HCT116 (cell line): ENCODE results near the gene FAM89B. TPM values are rescaled to one million over a fixed set of nuclear protein-coding genes. Genes with fewer than 3 reads are reported as not detected.

ENCODE experiments used
- ATAC-seq: fragments of 200-7000 bp; cut with Tn5 transposase; 2 replicates; pipeline ENCODE4 v1.9.1; 2020; ENCODE audit warnings: mild to moderate bottlenecking, moderate library complexity
- BruUV-seq: library from RNA; stranded (reverse); fragments of 400-500 nt; replicated peaks from 2 replicates; lab custom pipeline; 2021; lab: Mats Ljungman, UMichigan
- CTCF ChIA-PET: fragments of 300-600 bp; sonication (Branson Sonifier 250); formaldehyde crosslinking; loops from one replicate; lab custom pipeline; 2021; ENCODE audit warnings: antibody characterized with exemption; lab: Charles Lee
- POLR2A ChIA-PET: fragments of 300-600, 350-600 bp; sonication (Branson Sonifier 250); formaldehyde crosslinking; loops from one replicate; lab custom pipeline; 2021; ENCODE audit warnings: antibody characterized with exemption; lab: Charles Lee
- RAD21 ChIA-PET, 2 experiments: fragments of 300-600 bp; sonication (Branson Sonifier 250); formaldehyde crosslinking; loops; one replicate each; lab custom pipeline; 2023; ENCODE audit warnings: low total read pairs in 2 of 2; ENCODE audit not compliant: uncharacterized antibody in 2 of 2, unreplicated experiment in 2 of 2, low non-redundant PET in 1 of 2; lab: Charles Lee
- DNase-seq: peaks from one replicate; pipeline ENCODE4 v3.0.0-alpha.2; 2010; ENCODE audit warnings: low read depth, low spot score
- H2AFZ ChIP-seq: fragments of 200-600 bp; shearing (Covaris generic), sonication (generic); 2 replicates; pipeline ENCODE4 v1.6.1; 2017; ENCODE audit warnings: low read depth, mixed run types, mixed read lengths, antibody characterized with exemption, low read length; ENCODE audit not compliant: poor library complexity, severe bottlenecking
- H3K27ac ChIP-seq: 2 replicates; pipeline ENCODE4 v1.5.1; 2012; ENCODE audit warnings: low read depth, low read length
- H3K27me3 ChIP-seq: fragments of 200-600 bp; sonication (generic); 2 replicates; pipeline ENCODE4 v1.6.1; 2016; ENCODE audit warnings: mixed run types, low read length, mixed read lengths; ENCODE audit not compliant: insufficient read depth
- H3K36me3 ChIP-seq, 2 experiments: fragments of 200-500 bp in 1 of 2; fragments of 200-600 bp in 1 of 2; sonication (Bioruptor generic) in 1 of 2; sonication (generic) in 1 of 2; 2 replicates each; pipeline versions ENCODE4 v1.5.1 to v1.6.1; 2014 to 2016; ENCODE audit warnings: low read length in 2 of 2, inconsistent platforms in 1 of 2, mixed read lengths in 1 of 2, mixed run types in 1 of 2; ENCODE audit not compliant: insufficient read depth in 2 of 2, control insufficient read depth in 1 of 2
- H3K4me1 ChIP-seq, 2 experiments: fragments of 200-600 bp in 1 of 2; sonication (generic) in 1 of 2; 2 replicates each; pipeline versions ENCODE4 v1.5.1 to v1.6.1; 2012 to 2017; ENCODE audit warnings: low read length in 2 of 2, inconsistent platforms in 1 of 2, mild to moderate bottlenecking in 1 of 2, mixed read lengths in 1 of 2, mixed run types in 1 of 2, moderate library complexity in 1 of 2; ENCODE audit not compliant: insufficient read depth in 2 of 2, control insufficient read depth in 1 of 2
- H3K4me2 ChIP-seq: fragments of 200-600 bp; sonication (generic); 2 replicates; pipeline ENCODE4 v1.6.1; 2017; ENCODE audit warnings: mixed run types, low read length, mixed read lengths
- H3K4me3 ChIP-seq, 2 experiments: fragments of 200-600 bp in 1 of 2; sonication (generic) in 1 of 2; replicated peaks in 1 of 2; 2 replicates each; pipeline ENCODE4 v1.5.1; 2011 to 2016; ENCODE audit warnings: low read length in 2 of 2, control low read depth in 1 of 2, low read depth in 1 of 2, mild to moderate bottlenecking in 1 of 2, mixed read lengths in 1 of 2, mixed run types in 1 of 2
- H3K79me2 ChIP-seq: fragments of 200-600 bp; sonication (generic); 2 replicates; pipeline ENCODE4 v1.6.1; 2017; ENCODE audit warnings: mild to moderate bottlenecking, mixed run types, low read length, moderate library complexity, mixed read lengths; ENCODE audit not compliant: insufficient read depth
- H3K9ac ChIP-seq: fragments of 200-600 bp; sonication (generic); 2 replicates; pipeline ENCODE4 v1.6.1; 2016; ENCODE audit warnings: low read length, mixed read lengths
- H3K9me2 ChIP-seq: fragments of 200-600 bp; sonication (generic), shearing (Covaris generic); 2 replicates; pipeline ENCODE4 v1.6.1; 2017; ENCODE audit warnings: mixed run types, mild to moderate bottlenecking, moderate library complexity; ENCODE audit not compliant: insufficient read depth
- H3K9me3 ChIP-seq, 2 experiments: fragments of 200-500 bp in 1 of 2; fragments of 200-600 bp in 1 of 2; sonication (Bioruptor generic) in 1 of 2; sonication (generic) in 1 of 2; 2 replicates each; pipeline ENCODE4 v1.6.1; 2014 to 2017; ENCODE audit warnings: low read length in 2 of 2, mixed read lengths in 2 of 2, inconsistent platforms in 1 of 2, low read depth in 1 of 2, mild to moderate bottlenecking in 1 of 2, mixed run types in 1 of 2, moderate library complexity in 1 of 2; ENCODE audit not compliant: control insufficient read depth in 1 of 2, insufficient read depth in 1 of 2
- H4K20me1 ChIP-seq: fragments of 200-600 bp; sonication (generic), shearing (Covaris generic); 2 replicates; pipeline ENCODE4 v1.6.1; 2017; ENCODE audit warnings: mixed run types, mild to moderate bottlenecking, moderate library complexity; ENCODE audit not compliant: insufficient read depth
- POLR2AphosphoS5 ChIP-seq: IDR thresholded peaks from 2 replicates; pipeline ENCODE4 v1.6.1; 2011; ENCODE audit warnings: mild to moderate bottlenecking, low read depth, low read length, moderate library complexity
- SIN3A ChIP-seq: IDR thresholded peaks from 2 replicates; pipeline ENCODE4 v1.6.1; 2012; ENCODE audit warnings: low read depth
- TCF7L2 ChIP-seq: IDR thresholded peaks from 2 replicates; pipeline ENCODE4 v1.7.0; 2011; ENCODE audit warnings: borderline replicate concordance, inconsistent platforms; ENCODE audit not compliant: insufficient read depth, insufficient read length; ENCODE audit errors: extremely low read depth
- YY1 ChIP-seq: IDR thresholded peaks from 2 replicates; pipeline ENCODE4 v1.6.1; 2011; ENCODE audit warnings: low read length, low read depth, moderate library complexity, mild to moderate bottlenecking; ENCODE audit not compliant: insufficient replicate concordance; ENCODE audit errors: extremely low read depth
- ZFX ChIP-seq: fragments of 450-650 bp; IDR thresholded peaks from 2 replicates; pipeline ENCODE4 v1.6.1; 2017
- intact Hi-C: fragments of 100-400 bp; cut with micrococcal nuclease; formaldehyde crosslinking; loops from 2 replicates; pipeline ENCODE4 v1.10.0; 2022
- total RNA-seq: library from RNA; stranded (reverse); gene quantifications from one replicate; pipeline ENCODE4 v1.2.1, GENCODE V29; 2021; ENCODE audit not compliant: unreplicated experiment

FAM89B gene
- total RNA-seq, 1 experiment from 2014 or later, result 60.0 TPM

DNA sequence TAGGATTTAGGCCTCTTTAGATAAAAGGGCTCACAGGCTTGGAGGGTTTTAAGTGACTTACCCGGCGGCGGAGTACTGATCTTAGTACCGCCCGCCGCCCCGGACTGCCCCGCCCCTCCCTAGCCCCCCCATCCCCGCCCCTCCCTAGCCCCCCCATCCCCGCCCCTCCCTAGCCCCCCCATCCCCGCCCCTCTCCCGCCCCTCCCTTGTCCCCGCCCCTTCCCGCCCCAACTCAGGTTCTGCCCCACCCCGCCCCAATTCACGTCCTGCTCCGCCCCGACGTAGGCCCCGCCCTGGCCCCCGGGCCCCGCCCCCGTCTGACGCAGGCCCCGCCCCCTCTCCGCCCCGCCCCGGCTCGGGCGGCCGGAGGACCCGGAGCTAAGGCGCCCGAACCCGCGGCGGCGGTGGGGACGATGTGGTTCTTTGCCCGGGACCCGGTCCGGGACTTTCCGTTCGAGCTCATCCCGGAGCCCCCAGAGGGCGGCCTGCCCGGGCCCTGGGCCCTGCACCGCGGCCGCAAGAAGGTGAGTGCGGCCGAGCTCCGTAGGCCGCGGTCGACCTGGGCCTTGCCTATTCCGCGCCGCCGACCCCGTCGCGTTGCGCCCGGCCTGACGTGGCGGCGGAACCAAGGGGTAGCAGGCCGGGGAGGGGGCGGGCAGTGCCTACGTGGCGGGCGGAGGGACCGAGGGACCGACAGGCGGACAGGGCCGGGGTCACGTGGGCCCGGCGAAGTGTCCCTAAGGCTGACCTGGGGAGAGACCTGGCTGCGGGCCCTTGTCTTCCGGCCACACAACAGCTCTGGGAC, 47.4 kb upstream of the FAM89B start, which contains the start of gene SCYL1:
Gene SCYL1 (plus strand): TSS at position 343 of the 805 bp plus-strand sequence. CDS start 71 bp downstream, at position 414.
- BruUV-seq, result no TSS peak
- Histone ChIP-seq H2AFZ (no peak within 1 kb of the TSS), H3K9me3 (no peaks in the 10 kb centered on the region), H3K9ac (peak within 1 kb of the TSS; percentile 96), H3K9me2 (no peaks in the 10 kb centered on the region), H3K36me3 (peaks cover 9 to 16% of the 10 kb centered on the region in 2 experiments; a peak in 2 of 4 replicates)
- POLR2A ChIA-PET, result interaction anchor here (1.1 to 2.6 kb wide), 6 partner anchors 13 to 106 kb away, joined by 3 to 11 read pairs (median 4); partner anchors contain the start of genes EHBP1L1 and MALAT1
- TF ChIP-seq YY1 (no peak), ZFX (peak; percentile 100), TCF7L2 (no peak), SIN3A (peak; percentile 58), POLR2AphosphoS5 (peak; percentile 61)
- TF ChIP-seq, all 23 proteins: peak for 3
- DNase-seq (no peak), ATAC-seq (peak; percentile 91)
- peak within 1 kb of the TSS; percentile 90 to 94 for H3K4me3 ChIP-seq
- H3K27ac ChIP-seq, result peak within 1 kb of the TSS; percentile 86
- ChIA-PET CTCF (interaction anchor here (0.6 to 1.4 kb wide), 4 partner anchors 15 to 69 kb away, joined by 3 to 4 read pairs (median 4); no protein-coding TSS in a partner anchor), RAD21 (interaction anchor here in 1 of 2 experiments (1.0 kb wide), 1 partner anchor 16 kb away, joined by 4 read pairs; no protein-coding TSS in a partner anchor)
- intact Hi-C loops, result no loop called here
- H3K27me3 ChIP-seq, result no peaks in the 10 kb centered on the region
- H3K79me2 ChIP-seq, result peaks cover 20% of the 10 kb centered on the region
- H3K4me2 ChIP-seq, result peak within 1 kb of the TSS; percentile 99
- H4K20me1 ChIP-seq, result no peaks in the 10 kb centered on the region
- peaks cover 7 to 17% of the 10 kb centered on the region in 2 experiments; a peak in 3 of 4 replicates for H3K4me1 ChIP-seq
